CD14-positive monocyte (primary cell): ENCODE results near the gene MATCAP1. TPM values are rescaled to one million over a fixed set of nuclear protein-coding genes. Genes with fewer than 3 reads are reported as not detected.

Experiments used
- DNase-seq, 3 donors: peaks; one replicate each; pipeline ENCODE4 v3.0.0-alpha.2; 2011 to 2022
- H2AFZ ChIP-seq: 2 replicates; pipeline ENCODE4 v1.6.0; 2012; ENCODE audit warnings: mild to moderate bottlenecking, low read depth, low read length, inconsistent platforms; ENCODE audit not compliant: insufficient read depth, poor library complexity, severe bottlenecking
- H3K27ac ChIP-seq, 2 donors: 1 replicate in 1 of 2; 2 replicates in 1 of 2; pipeline ENCODE4 v1.5.1; 2012 to 2013; ENCODE audit warnings: low read length in 2 of 2, control low read depth in 1 of 2, inconsistent platforms in 1 of 2, low read depth in 1 of 2, mild to moderate bottlenecking in 1 of 2
- H3K27me3 ChIP-seq, 2 donors: one replicate each; pipeline versions ENCODE4 v1.6.0 to v1.6.1; 2011 to 2013; ENCODE audit warnings: low read length in 2 of 2; ENCODE audit not compliant: control insufficient read depth in 2 of 2, insufficient read depth in 2 of 2
- H3K36me3 ChIP-seq, 2 donors: replicated peaks in 1 of 2; 1 replicate in 1 of 2; 2 replicates in 1 of 2; pipeline versions ENCODE4 v1.5.1 to v1.6.1; 2012 to 2013; ENCODE audit warnings: low read length in 2 of 2, control low read depth in 1 of 2, inconsistent platforms in 1 of 2, mild to moderate bottlenecking in 1 of 2; ENCODE audit not compliant: insufficient read depth in 2 of 2, control insufficient read depth in 1 of 2
- H3K4me1 ChIP-seq, 2 donors: 1 replicate in 1 of 2; 2 replicates in 1 of 2; pipeline versions ENCODE4 v1.5.1 to v1.6.1; 2012 to 2013; ENCODE audit warnings: low read length in 2 of 2, control low read depth in 1 of 2, inconsistent platforms in 1 of 2, mild to moderate bottlenecking in 1 of 2, moderate library complexity in 1 of 2; ENCODE audit not compliant: insufficient read depth in 2 of 2, control insufficient read depth in 1 of 2
- H3K4me2 ChIP-seq: replicated peaks from 2 replicates; pipeline ENCODE3; 2012; ENCODE audit warnings: low read length, moderate library complexity, mild to moderate bottlenecking; ENCODE audit not compliant: poor library complexity, severe bottlenecking; ENCODE audit errors: extremely low read depth
- H3K4me3 ChIP-seq, 3 experiments: fragments of 200-600 bp in 1 of 3; sonication (generic) in 1 of 3; replicated peaks in 1 of 3; 1 replicate in 2 of 3; 2 replicates in 1 of 3; pipeline ENCODE4 v1.5.1; 2011 to 2013; ENCODE audit warnings: low read length in 3 of 3, mild to moderate bottlenecking in 3 of 3, control low read depth in 2 of 3, low read depth in 2 of 3, inconsistent platforms in 1 of 3, moderate library complexity in 1 of 3
- H3K79me2 ChIP-seq: 2 replicates; pipeline ENCODE4 v1.6.0; 2012; ENCODE audit warnings: mild to moderate bottlenecking, control low read depth, inconsistent platforms, low read length, moderate library complexity; ENCODE audit not compliant: insufficient read depth
- H3K9ac ChIP-seq: 2 replicates; pipeline ENCODE4 v1.6.0; 2017; ENCODE audit warnings: low read length, mild to moderate bottlenecking; ENCODE audit not compliant: insufficient read depth, poor library complexity, severe bottlenecking
- H3K9me3 ChIP-seq, 2 donors: replicated peaks in 1 of 2; 1 replicate in 1 of 2; 2 replicates in 1 of 2; pipeline versions ENCODE4 v1.5.1 to v1.6.1; 2012 to 2013; ENCODE audit warnings: low read length in 2 of 2, control low read depth in 1 of 2; ENCODE audit not compliant: control insufficient read depth in 1 of 2, insufficient read depth in 1 of 2
- H4K20me1 ChIP-seq: 2 replicates; pipeline ENCODE4 v1.6.0; 2012; ENCODE audit warnings: mild to moderate bottlenecking, low read length, control low read depth, moderate library complexity; ENCODE audit not compliant: insufficient read depth
- H3K27ac Mint-ChIP-seq, 7 donors: one replicate each; pipeline ENCODE4 v1.8.0; 2020; ENCODE audit warnings: mild to moderate bottlenecking in 7 of 7, mixed read lengths in 7 of 7, moderate library complexity in 6 of 7, inconsistent platforms in 2 of 7
- H3K27me3 Mint-ChIP-seq, 3 donors: one replicate each; pipeline ENCODE4 v1.8.0; 2021 to 2022; ENCODE audit warnings: low read depth in 3 of 3, mild to moderate bottlenecking in 3 of 3, mixed read lengths in 3 of 3, moderate library complexity in 3 of 3, inconsistent platforms in 1 of 3
- H3K36me3 Mint-ChIP-seq, 2 donors: one replicate each; pipeline ENCODE4 v1.8.0; 2020; ENCODE audit warnings: mixed read lengths in 2 of 2, inconsistent platforms in 1 of 2, mild to moderate bottlenecking in 1 of 2
- H3K4me1 Mint-ChIP-seq: one replicate; pipeline ENCODE4 v1.8.0; 2020; ENCODE audit warnings: mild to moderate bottlenecking, mixed read lengths
- H3K4me3 Mint-ChIP-seq, 2 donors: one replicate each; pipeline ENCODE4 v1.8.0; 2020; ENCODE audit warnings: mild to moderate bottlenecking in 2 of 2, mixed read lengths in 2 of 2, moderate library complexity in 1 of 2
- H3K9me3 Mint-ChIP-seq, 7 donors: one replicate each; pipeline ENCODE4 v1.8.0; 2020 to 2022; ENCODE audit warnings: mixed read lengths in 7 of 7, mild to moderate bottlenecking in 6 of 7, moderate library complexity in 6 of 7, inconsistent platforms in 2 of 7
- WGBS: methylation state at CpG from one replicate; pipeline ENCODE4 v1.1.5; 2013; ENCODE audit warnings: missing lambda C conversion rate; ENCODE audit not compliant: insufficient coverage; 5-methylcytosine and 5-hydroxymethylcytosine counted together
- intact Hi-C, 2 donors: fragments of 100-400 bp; cut with micrococcal nuclease; formaldehyde crosslinking; loops; one replicate each; pipeline versions ENCODE4 v1.15.0 to v1.15.1; 2023
- polyA plus RNA-seq, 3 donors: library from polyadenylated mRNA; depleted of rRNA in 1 of 3; unstranded in 2 of 3; stranded (reverse) in 1 of 3; fragments of 300-500 nt in 2 of 3; fragments of >200 nt in 1 of 3; fragmentation: Illumina TruSeq in 2 of 3; gene quantifications; 1 replicate in 2 of 3; 2 replicates in 1 of 3; pipeline ENCODE4 v1.2.3, GENCODE V29; 2012 to 2021
- TF ChIP-seq, protein P1 (sequence below): fragments of 200-600 bp; IDR thresholded peaks from one replicate; pipeline ENCODE4 v1.8.0; 2022; ENCODE audit warnings: antibody characterized with exemption, mild to moderate bottlenecking

Gene MATCAP1
- polyA plus RNA-seq, 3 donors, result 0.58 to 43.3 (median 0.99) TPM

DNA sequence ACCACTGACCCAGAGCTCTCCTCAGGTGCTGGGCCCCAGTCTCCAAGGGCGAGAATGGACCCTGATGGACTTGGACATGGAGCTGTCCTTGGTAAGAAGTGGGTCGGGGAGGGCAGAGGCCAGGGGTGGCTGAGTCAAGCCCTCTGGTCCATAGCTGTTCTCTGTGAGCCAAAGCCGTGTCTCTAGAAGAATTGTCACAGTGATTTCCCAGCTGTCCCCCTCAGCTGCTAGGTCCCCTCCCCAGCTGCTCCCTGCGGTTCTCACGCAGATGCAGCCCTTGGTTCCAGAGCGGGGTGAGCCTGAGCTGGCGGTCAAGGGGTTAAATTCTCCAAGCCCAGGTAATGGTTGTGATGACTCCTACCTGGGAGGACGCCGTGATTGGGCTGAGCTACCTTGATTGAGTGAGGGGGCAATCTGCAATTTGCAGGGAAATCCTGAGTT lies 14.7 kb downstream of the MATCAP1 start:
- peaks cover 62 to 66% of the 10 kb centered on the region in 2 donors for H3K4me1 ChIP-seq
- H3K27me3 Mint-ChIP-seq, result peaks cover 60 to 90% (median 77%) of the 10 kb centered on the region in 3 donors
- no peak for DNase-seq
- no peak overlapping the region for H3K9ac ChIP-seq
- no peak overlapping the region for H3K4me2 ChIP-seq
- H3K36me3 Mint-ChIP-seq, result peaks cover 18% of the 10 kb centered on the region in 2 donors
- 83% methylated on average over 5 of the region's 9 CpGs for WGBS
- TF ChIP-seq, protein P1, sequence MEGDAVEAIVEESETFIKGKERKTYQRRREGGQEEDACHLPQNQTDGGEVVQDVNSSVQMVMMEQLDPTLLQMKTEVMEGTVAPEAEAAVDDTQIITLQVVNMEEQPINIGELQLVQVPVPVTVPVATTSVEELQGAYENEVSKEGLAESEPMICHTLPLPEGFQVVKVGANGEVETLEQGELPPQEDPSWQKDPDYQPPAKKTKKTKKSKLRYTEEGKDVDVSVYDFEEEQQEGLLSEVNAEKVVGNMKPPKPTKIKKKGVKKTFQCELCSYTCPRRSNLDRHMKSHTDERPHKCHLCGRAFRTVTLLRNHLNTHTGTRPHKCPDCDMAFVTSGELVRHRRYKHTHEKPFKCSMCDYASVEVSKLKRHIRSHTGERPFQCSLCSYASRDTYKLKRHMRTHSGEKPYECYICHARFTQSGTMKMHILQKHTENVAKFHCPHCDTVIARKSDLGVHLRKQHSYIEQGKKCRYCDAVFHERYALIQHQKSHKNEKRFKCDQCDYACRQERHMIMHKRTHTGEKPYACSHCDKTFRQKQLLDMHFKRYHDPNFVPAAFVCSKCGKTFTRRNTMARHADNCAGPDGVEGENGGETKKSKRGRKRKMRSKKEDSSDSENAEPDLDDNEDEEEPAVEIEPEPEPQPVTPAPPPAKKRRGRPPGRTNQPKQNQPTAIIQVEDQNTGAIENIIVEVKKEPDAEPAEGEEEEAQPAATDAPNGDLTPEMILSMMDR, result no peak
- peak overlapping the region in 1 of 2 donors; percentile 94 for H3K4me3 Mint-ChIP-seq
- H3K4me1 Mint-ChIP-seq, result peaks cover 57% of the 10 kb centered on the region
- H3K9me3 Mint-ChIP-seq, result peaks cover 0 to 17% (median 11%) of the 10 kb centered on the region in 7 donors
- intact Hi-C loops, result no loop called here
- H2AFZ ChIP-seq, result no peak overlapping the region
- no peak overlapping the region for H3K27ac Mint-ChIP-seq
- no peaks in the 10 kb centered on the region for H3K36me3 ChIP-seq
- no peaks in the 10 kb centered on the region for H3K79me2 ChIP-seq
- peaks cover 0 to 21% of the 10 kb centered on the region in 2 donors for H3K9me3 ChIP-seq
- peaks cover 27 to 64% of the 10 kb centered on the region in 2 donors for H3K27me3 ChIP-seq
- H4K20me1 ChIP-seq, result peaks cover 22% of the 10 kb centered on the region
- no peak overlapping the region for H3K4me3 ChIP-seq
- no peak overlapping the region for H3K27ac ChIP-seq

DNA sequence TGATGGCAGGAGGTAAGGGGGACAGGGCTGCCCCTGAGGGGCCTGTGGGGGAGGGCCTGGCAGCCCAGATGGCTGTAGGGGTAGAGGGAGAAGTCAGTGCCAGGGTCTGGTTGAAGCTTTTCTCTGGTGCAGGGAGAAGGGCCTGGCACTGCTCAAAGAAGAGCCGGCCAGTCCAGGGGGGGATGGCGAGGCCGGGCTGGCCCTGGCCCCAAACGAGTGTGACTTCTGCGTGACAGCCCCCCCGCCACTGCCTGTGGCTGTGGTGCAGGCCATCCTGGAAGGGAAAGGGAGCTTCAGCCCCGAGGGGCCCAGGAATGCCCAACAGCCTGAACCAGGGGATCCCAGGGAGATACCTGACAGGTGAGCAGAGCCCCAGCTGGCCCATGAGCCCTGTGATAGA lies 16.2 kb downstream of the MATCAP1 start:
- Histone ChIP-seq H3K27me3 (peaks cover 40 to 66% of the 10 kb centered on the region in 2 donors), H4K20me1 (peaks cover 36% of the 10 kb centered on the region), H3K9ac (no peak overlapping the region), H3K4me3 (no peak overlapping the region), H3K9me3 (peaks cover 0 to 28% of the 10 kb centered on the region in 2 donors), H3K4me2 (no peak overlapping the region), H2AFZ (no peak overlapping the region), H3K27ac (no peak overlapping the region), H3K79me2 (no peaks in the 10 kb centered on the region), H3K36me3 (no peaks in the 10 kb centered on the region), H3K4me1 (peaks cover 62 to 66% of the 10 kb centered on the region in 2 donors)
- H3K4me1 Mint-ChIP-seq, result peaks cover 51% of the 10 kb centered on the region
- no peak overlapping the region for H3K27ac Mint-ChIP-seq
- TF ChIP-seq, protein P1, result no peak
- H3K4me3 Mint-ChIP-seq, result peak overlapping the region in 1 of 2 donors; percentile 84
- H3K27me3 Mint-ChIP-seq, result peaks cover 65 to 92% (median 80%) of the 10 kb centered on the region in 3 donors
- H3K9me3 Mint-ChIP-seq, result peaks cover 0 to 24% (median 11%) of the 10 kb centered on the region in 7 donors
- 94% methylated on average over 6 of the region's 7 CpGs for WGBS
- peaks cover 18 to 19% of the 10 kb centered on the region in 2 donors for H3K36me3 Mint-ChIP-seq
- intact Hi-C loops, result no loop called here
- no peak for DNase-seq
